HCT116 (cell line): ENCODE results near the gene FGFR3. TPM values are rescaled to one million over a fixed set of nuclear protein-coding genes. Genes with fewer than 3 reads are reported as not detected.

Source experiments
- ATAC-seq: fragments of 200-7000 bp; cut with Tn5 transposase; 2 replicates; pipeline ENCODE4 v1.9.1; 2020; ENCODE audit warnings: mild to moderate bottlenecking, moderate library complexity
- BruUV-seq: library from RNA; stranded (reverse); fragments of 400-500 nt; replicated peaks from 2 replicates; lab custom pipeline; 2021; lab: Mats Ljungman, UMichigan
- CTCF ChIA-PET: fragments of 300-600 bp; sonication (Branson Sonifier 250); formaldehyde crosslinking; loops from one replicate; lab custom pipeline; 2021; ENCODE audit warnings: antibody characterized with exemption; lab: Charles Lee
- POLR2A ChIA-PET: fragments of 300-600, 350-600 bp; sonication (Branson Sonifier 250); formaldehyde crosslinking; loops from one replicate; lab custom pipeline; 2021; ENCODE audit warnings: antibody characterized with exemption; lab: Charles Lee
- RAD21 ChIA-PET, 2 experiments: fragments of 300-600 bp; sonication (Branson Sonifier 250); formaldehyde crosslinking; loops; one replicate each; lab custom pipeline; 2023; ENCODE audit warnings: low total read pairs in 2 of 2; ENCODE audit not compliant: uncharacterized antibody in 2 of 2, unreplicated experiment in 2 of 2, low non-redundant PET in 1 of 2; lab: Charles Lee
- DNase-seq: peaks from one replicate; pipeline ENCODE4 v3.0.0-alpha.2; 2010; ENCODE audit warnings: low read depth, low spot score
- H2AFZ ChIP-seq: fragments of 200-600 bp; shearing (Covaris generic), sonication (generic); 2 replicates; pipeline ENCODE4 v1.6.1; 2017; ENCODE audit warnings: low read depth, mixed run types, mixed read lengths, antibody characterized with exemption, low read length; ENCODE audit not compliant: poor library complexity, severe bottlenecking
- H3K27ac ChIP-seq: 2 replicates; pipeline ENCODE4 v1.5.1; 2012; ENCODE audit warnings: low read depth, low read length
- H3K27me3 ChIP-seq: fragments of 200-600 bp; sonication (generic); 2 replicates; pipeline ENCODE4 v1.6.1; 2016; ENCODE audit warnings: mixed run types, low read length, mixed read lengths; ENCODE audit not compliant: insufficient read depth
- H3K36me3 ChIP-seq, 2 experiments: fragments of 200-500 bp in 1 of 2; fragments of 200-600 bp in 1 of 2; sonication (Bioruptor generic) in 1 of 2; sonication (generic) in 1 of 2; 2 replicates each; pipeline versions ENCODE4 v1.5.1 to v1.6.1; 2014 to 2016; ENCODE audit warnings: low read length in 2 of 2, inconsistent platforms in 1 of 2, mixed read lengths in 1 of 2, mixed run types in 1 of 2; ENCODE audit not compliant: insufficient read depth in 2 of 2, control insufficient read depth in 1 of 2
- H3K4me1 ChIP-seq, 2 experiments: fragments of 200-600 bp in 1 of 2; sonication (generic) in 1 of 2; 2 replicates each; pipeline versions ENCODE4 v1.5.1 to v1.6.1; 2012 to 2017; ENCODE audit warnings: low read length in 2 of 2, inconsistent platforms in 1 of 2, mild to moderate bottlenecking in 1 of 2, mixed read lengths in 1 of 2, mixed run types in 1 of 2, moderate library complexity in 1 of 2; ENCODE audit not compliant: insufficient read depth in 2 of 2, control insufficient read depth in 1 of 2
- H3K4me2 ChIP-seq: fragments of 200-600 bp; sonication (generic); 2 replicates; pipeline ENCODE4 v1.6.1; 2017; ENCODE audit warnings: mixed run types, low read length, mixed read lengths
- H3K4me3 ChIP-seq, 2 experiments: fragments of 200-600 bp in 1 of 2; sonication (generic) in 1 of 2; replicated peaks in 1 of 2; 2 replicates each; pipeline ENCODE4 v1.5.1; 2011 to 2016; ENCODE audit warnings: low read length in 2 of 2, control low read depth in 1 of 2, low read depth in 1 of 2, mild to moderate bottlenecking in 1 of 2, mixed read lengths in 1 of 2, mixed run types in 1 of 2
- H3K79me2 ChIP-seq: fragments of 200-600 bp; sonication (generic); 2 replicates; pipeline ENCODE4 v1.6.1; 2017; ENCODE audit warnings: mild to moderate bottlenecking, mixed run types, low read length, moderate library complexity, mixed read lengths; ENCODE audit not compliant: insufficient read depth
- H3K9ac ChIP-seq: fragments of 200-600 bp; sonication (generic); 2 replicates; pipeline ENCODE4 v1.6.1; 2016; ENCODE audit warnings: low read length, mixed read lengths
- H3K9me2 ChIP-seq: fragments of 200-600 bp; sonication (generic), shearing (Covaris generic); 2 replicates; pipeline ENCODE4 v1.6.1; 2017; ENCODE audit warnings: mixed run types, mild to moderate bottlenecking, moderate library complexity; ENCODE audit not compliant: insufficient read depth
- H3K9me3 ChIP-seq, 2 experiments: fragments of 200-500 bp in 1 of 2; fragments of 200-600 bp in 1 of 2; sonication (Bioruptor generic) in 1 of 2; sonication (generic) in 1 of 2; 2 replicates each; pipeline ENCODE4 v1.6.1; 2014 to 2017; ENCODE audit warnings: low read length in 2 of 2, mixed read lengths in 2 of 2, inconsistent platforms in 1 of 2, low read depth in 1 of 2, mild to moderate bottlenecking in 1 of 2, mixed run types in 1 of 2, moderate library complexity in 1 of 2; ENCODE audit not compliant: control insufficient read depth in 1 of 2, insufficient read depth in 1 of 2
- H4K20me1 ChIP-seq: fragments of 200-600 bp; sonication (generic), shearing (Covaris generic); 2 replicates; pipeline ENCODE4 v1.6.1; 2017; ENCODE audit warnings: mixed run types, mild to moderate bottlenecking, moderate library complexity; ENCODE audit not compliant: insufficient read depth
- CBX3 ChIP-seq: IDR thresholded peaks from 2 replicates; pipeline ENCODE4 v1.6.1; 2012; ENCODE audit warnings: low read depth
- CEBPB ChIP-seq: IDR thresholded peaks from 2 replicates; pipeline ENCODE4 v1.6.1; 2012; ENCODE audit warnings: low read depth
- FOSL1 ChIP-seq: IDR thresholded peaks from 2 replicates; pipeline ENCODE4 v1.6.1; 2012; ENCODE audit warnings: low read depth
- POLR2A ChIP-seq: IDR thresholded peaks from 2 replicates; pipeline ENCODE4 v1.7.0; 2011; ENCODE audit warnings: borderline replicate concordance; ENCODE audit not compliant: insufficient read depth, insufficient read length; ENCODE audit errors: extremely low read depth
- YY1 ChIP-seq: IDR thresholded peaks from 2 replicates; pipeline ENCODE4 v1.6.1; 2011; ENCODE audit warnings: low read length, low read depth, moderate library complexity, mild to moderate bottlenecking; ENCODE audit not compliant: insufficient replicate concordance; ENCODE audit errors: extremely low read depth
- ZFX ChIP-seq: fragments of 450-650 bp; IDR thresholded peaks from 2 replicates; pipeline ENCODE4 v1.6.1; 2017
- ZNF274 ChIP-seq: fragments of 200-500 bp; sonication (Bioruptor generic); IDR thresholded peaks from 2 replicates; pipeline ENCODE4 v1.6.1; 2014; ENCODE audit warnings: mild to moderate bottlenecking, low read depth, low read length, inconsistent platforms
- intact Hi-C: fragments of 100-400 bp; cut with micrococcal nuclease; formaldehyde crosslinking; loops from 2 replicates; pipeline ENCODE4 v1.10.0; 2022
- total RNA-seq: library from RNA; stranded (reverse); gene quantifications from one replicate; pipeline ENCODE4 v1.2.1, GENCODE V29; 2021; ENCODE audit not compliant: unreplicated experiment
- TF ChIP-seq, protein P1 (sequence below): IDR thresholded peaks from 2 replicates; pipeline ENCODE4 v1.6.1; 2011; ENCODE audit warnings: mild to moderate bottlenecking, low read length, moderate library complexity; ENCODE audit not compliant: insufficient replicate concordance; ENCODE audit errors: extremely low read depth
- TF ChIP-seq, protein P2 (sequence below): IDR thresholded peaks from 2 replicates; pipeline ENCODE4 v1.6.1; 2012
- TF ChIP-seq, protein P3 (sequence below): IDR thresholded peaks from 2 replicates; pipeline ENCODE4 v1.6.1; 2012

The FGFR3 gene
- total RNA-seq, 1 experiment from 2014 or later = 31.7 TPM

DNA sequence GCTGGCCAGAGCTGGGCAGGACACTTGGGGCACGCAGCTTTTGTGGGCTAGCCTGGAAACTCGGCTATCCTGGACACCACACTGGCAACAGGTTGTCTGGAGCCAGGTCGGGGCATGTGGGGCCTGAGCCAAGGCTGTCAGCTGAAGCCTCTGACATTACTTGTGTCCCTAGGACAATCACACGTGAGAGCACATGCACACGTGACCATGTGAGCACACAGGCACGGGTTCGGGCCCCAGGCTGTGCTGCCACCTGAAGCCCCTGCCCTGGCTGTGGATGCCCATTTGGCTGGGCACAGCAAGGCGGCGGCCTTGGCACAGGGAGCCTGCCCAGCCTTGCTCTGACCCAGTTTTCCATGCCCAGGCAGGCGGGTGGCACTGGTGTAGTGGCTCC lies 8.7 kb upstream of the FGFR3 start:
- no peak overlapping the region for H3K9ac ChIP-seq
- no peak overlapping the region for H3K27ac ChIP-seq
- H3K4me3 ChIP-seq = no peak overlapping the region
- no peak for TF ChIP-seq POLR2A
- TF ChIP-seq YY1 = no peak
- TF ChIP-seq ZFX = no peak
- TF ChIP-seq ZNF274 = no peak
- no peak for TF ChIP-seq CBX3
- TF ChIP-seq, protein P1, sequence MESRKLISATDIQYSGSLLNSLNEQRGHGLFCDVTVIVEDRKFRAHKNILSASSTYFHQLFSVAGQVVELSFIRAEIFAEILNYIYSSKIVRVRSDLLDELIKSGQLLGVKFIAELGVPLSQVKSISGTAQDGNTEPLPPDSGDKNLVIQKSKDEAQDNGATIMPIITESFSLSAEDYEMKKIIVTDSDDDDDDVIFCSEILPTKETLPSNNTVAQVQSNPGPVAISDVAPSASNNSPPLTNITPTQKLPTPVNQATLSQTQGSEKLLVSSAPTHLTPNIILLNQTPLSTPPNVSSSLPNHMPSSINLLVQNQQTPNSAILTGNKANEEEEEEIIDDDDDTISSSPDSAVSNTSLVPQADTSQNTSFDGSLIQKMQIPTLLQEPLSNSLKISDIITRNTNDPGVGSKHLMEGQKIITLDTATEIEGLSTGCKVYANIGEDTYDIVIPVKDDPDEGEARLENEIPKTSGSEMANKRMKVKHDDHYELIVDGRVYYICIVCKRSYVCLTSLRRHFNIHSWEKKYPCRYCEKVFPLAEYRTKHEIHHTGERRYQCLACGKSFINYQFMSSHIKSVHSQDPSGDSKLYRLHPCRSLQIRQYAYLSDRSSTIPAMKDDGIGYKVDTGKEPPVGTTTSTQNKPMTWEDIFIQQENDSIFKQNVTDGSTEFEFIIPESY = no peak
- no peak for TF ChIP-seq FOSL1
- TF ChIP-seq CEBPB = no peak
- TF ChIP-seq, protein P2, sequence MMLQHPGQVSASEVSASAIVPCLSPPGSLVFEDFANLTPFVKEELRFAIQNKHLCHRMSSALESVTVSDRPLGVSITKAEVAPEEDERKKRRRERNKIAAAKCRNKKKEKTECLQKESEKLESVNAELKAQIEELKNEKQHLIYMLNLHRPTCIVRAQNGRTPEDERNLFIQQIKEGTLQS = no peak
- TF ChIP-seq, protein P3, sequence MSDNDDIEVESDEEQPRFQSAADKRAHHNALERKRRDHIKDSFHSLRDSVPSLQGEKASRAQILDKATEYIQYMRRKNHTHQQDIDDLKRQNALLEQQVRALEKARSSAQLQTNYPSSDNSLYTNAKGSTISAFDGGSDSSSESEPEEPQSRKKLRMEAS = no peak
- CTCF ChIA-PET = no interaction called here
- H3K79me2 ChIP-seq = no peaks in the 10 kb centered on the region
- no peaks in the 10 kb centered on the region for H3K27me3 ChIP-seq
- H2AFZ ChIP-seq = no peak overlapping the region
- ATAC-seq (no peak), DNase-seq (no peak)
- H3K36me3 ChIP-seq = no peaks in the 10 kb centered on the region
- peaks cover 0 to 4% of the 10 kb centered on the region in 2 experiments; a peak in 2 of 4 replicates for H3K4me1 ChIP-seq
- H3K9me2 ChIP-seq = no peaks in the 10 kb centered on the region
- H3K9me3 ChIP-seq = no peaks in the 10 kb centered on the region
- H4K20me1 ChIP-seq = no peaks in the 10 kb centered on the region
- intact Hi-C loops = no loop called here
- RAD21 ChIA-PET = no interaction called here
- POLR2A ChIA-PET = no interaction called here
- no TSS peak for BruUV-seq
- no peak overlapping the region for H3K4me2 ChIP-seq
